ENCODE data around the gene RUNDC1.

RUNDC1 gene

GRCh38 chr17:43020030-43020621 lies 39.8 kb downstream of the RUNDC1 start:
- DNase-seq: no peak

- DNase-seq: peak; percentile 54
Observed at GRCh38 chr17:43020789-43021740, 40.7 kb downstream of the RUNDC1 start.

DNA sequence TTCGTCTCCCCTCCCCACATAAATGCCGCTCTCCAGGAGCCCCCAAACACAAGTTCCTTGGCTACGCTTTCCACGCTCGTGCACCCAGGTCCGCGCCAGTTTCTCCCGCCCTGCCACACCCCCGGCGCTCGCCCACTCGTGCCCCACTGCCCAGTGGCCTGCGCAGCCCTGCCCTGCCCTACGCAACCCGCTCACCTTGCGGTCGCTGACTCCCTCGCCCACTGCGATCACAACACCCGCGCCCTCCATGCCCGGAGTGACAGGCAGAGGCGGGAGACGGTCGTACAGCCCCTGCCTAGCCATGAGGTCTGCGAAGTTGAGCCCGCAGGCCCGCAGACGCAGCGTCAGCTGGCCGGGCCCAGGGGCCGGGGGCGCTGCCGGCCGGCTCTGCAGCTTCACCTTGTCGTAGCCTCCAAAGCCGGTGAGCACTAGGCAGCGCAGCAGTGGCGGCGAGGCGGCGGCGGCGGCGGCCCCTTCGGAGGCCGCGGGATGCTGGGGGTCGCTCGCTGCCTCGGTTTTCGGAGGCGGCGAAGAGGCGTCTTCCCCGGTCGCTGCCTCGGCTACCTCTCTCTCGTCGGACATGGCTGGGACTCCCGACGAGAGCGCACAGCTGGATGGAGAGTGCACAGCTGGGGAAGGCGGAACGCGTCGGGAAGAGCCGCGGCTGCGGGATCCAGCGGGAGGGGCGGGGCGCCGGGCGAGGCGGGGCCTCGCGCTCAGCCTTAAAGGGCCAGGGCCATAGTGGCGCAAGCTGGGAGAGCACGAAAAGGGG lies 41.6 kb downstream of the RUNDC1 start, which contains the start of gene VAT1:
TSS of gene VAT1 (minus strand) at position 645 of the 772 bp plus-strand sequence. CDS start at position 582, 63 bp downstream.
- DNase-seq: peak; percentile 74

GRCh38 chr17:43024407-43025289 lies 44.3 kb downstream of the RUNDC1 start, which contains the start of gene RND2:
Gene RND2 (plus strand): TSS chr17:43025231. CDS start chr17:43025348, 117 bp downstream.
- DNase-seq: peak; percentile 82

GRCh38 chr17:43025290-43025657 lies 44.9 kb downstream of the RUNDC1 start:
- DNase-seq: no peak

DNA sequence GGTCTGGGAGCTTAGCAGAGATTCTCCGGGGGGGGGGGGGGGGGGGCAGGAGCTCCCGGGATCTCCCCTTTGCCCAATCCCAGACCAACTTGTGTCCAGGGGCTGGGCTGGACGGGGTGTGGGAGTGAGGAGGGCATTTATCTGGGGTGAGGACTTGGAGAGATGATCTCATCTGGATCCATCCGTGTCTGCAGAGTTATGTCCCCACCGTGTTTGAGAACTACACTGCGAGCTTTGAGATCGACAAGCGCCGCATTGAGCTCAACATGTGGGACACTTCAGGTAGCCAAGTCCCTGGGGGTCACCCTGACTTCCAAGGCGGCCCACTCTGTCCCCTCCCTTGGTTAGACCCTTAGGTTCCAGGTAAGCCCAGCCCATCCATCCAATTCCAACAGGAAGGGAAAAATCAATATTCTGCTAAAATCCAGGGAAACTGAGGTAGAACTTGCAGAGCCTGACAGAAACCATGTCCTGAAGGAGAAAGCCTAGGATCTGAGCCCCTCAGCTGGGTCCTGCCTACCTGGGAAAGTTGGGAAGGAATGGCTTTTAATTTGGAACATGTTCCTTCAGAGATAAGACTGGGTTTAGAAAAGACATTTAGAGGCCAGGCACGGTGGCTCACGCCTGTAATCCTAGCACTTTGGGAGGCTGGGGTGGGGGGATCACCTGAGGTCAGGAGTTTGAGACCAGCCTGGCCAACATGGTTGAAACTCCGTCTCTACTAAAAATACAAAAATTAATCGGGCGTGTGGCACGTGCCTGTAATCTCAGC lies 45.6 kb downstream of the RUNDC1 start:
- DNase-seq: no peak

DNA sequence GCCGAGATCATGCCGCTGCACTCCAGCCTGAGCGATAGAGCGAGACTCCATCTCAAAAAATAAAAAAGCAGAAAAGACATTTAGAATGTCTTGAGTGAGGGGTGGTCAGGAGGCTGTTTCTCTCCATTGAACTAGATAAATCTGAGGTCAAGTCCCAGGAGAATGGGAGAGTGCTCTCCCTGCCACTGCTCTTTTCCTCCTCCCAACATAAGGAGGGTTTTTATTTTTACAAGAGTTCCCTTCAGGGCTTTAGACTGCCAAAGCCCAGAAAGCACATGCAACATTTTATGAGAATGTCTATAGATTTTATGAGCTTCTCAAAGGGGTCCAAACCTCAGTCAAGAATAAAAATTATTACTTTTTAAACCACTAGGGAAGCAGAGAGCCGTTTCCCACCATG lies 46.2 kb downstream of the RUNDC1 start:
- no peak for DNase-seq

DNA sequence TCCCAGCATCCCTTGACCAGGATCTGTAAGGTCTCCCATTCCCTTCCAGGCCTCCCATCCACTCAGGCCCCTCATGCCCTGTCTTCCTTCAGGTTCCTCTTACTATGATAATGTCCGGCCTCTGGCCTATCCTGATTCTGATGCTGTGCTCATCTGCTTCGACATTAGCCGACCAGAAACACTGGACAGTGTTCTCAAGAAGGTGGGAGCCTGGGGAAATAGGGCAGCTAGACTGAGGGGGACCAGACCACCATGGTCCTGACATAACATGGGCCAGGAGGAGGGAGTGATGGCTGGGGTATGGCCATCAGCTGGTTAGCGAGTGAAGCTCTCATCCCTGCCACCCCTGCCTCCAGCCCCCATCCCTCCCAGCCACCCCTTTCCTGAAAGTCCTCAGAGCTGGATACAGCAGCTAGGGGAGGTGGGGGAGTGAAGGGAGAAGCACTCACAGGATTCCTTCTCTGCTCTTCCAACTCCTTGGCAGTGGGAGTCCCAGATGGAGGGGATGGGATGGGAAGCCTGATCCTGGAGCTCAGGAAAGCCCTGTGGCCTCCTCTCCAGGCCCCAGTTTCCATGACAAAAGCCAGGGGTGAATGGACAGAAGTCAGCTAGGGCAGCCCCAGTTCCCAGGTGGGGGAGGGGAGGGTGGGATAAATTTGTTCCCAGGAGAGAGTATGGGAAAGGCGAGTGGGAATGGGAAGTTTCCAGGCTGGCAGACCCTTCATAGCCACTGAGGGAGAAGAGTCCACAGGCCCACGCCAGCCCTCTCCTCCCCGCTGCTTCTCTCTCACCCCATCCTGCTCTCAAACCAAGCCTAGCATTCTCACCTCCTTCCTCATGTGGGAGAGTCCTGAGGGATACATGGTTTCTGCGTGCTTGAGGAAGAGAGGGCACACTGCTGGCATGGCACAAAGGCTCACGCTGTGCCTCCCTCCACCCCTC lies 47.0 kb downstream of the RUNDC1 start:
- DNase-seq: no peak

- DNase-seq: no peak
Observed at GRCh38 chr17:43028221-43028861, 48.0 kb downstream of the RUNDC1 start.

- no peak for DNase-seq
Observed at GRCh38 chr17:43030137-43030767, 49.9 kb downstream of the RUNDC1 start.

DNA sequence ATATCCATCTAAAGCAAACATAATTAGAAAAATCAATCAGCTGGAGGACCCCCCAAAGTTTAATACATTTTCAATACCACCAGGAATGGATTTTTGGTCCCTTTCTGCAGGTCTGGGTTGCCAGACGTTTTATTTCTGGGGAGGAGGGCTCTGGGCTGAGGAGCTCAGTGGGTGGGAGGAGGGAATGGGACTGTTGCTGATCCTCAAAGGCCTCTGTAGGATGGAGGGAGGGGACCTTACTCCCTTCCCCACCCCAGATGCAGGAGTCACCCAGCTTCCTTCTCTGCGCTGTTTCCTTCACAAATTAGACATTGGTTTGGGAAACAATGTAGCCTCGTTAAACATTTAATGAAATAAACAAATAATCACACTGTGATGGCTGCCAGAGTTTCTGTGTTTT lies 51.3 kb downstream of the RUNDC1 start:
- no peak for DNase-seq

- no peak for DNase-seq
Observed at GRCh38 chr17:43033948-43034881, 53.9 kb downstream of the RUNDC1 start.

- no peak for DNase-seq
Observed at GRCh38 chr17:43034894-43035293, 54.5 kb downstream of the RUNDC1 start.

DNA sequence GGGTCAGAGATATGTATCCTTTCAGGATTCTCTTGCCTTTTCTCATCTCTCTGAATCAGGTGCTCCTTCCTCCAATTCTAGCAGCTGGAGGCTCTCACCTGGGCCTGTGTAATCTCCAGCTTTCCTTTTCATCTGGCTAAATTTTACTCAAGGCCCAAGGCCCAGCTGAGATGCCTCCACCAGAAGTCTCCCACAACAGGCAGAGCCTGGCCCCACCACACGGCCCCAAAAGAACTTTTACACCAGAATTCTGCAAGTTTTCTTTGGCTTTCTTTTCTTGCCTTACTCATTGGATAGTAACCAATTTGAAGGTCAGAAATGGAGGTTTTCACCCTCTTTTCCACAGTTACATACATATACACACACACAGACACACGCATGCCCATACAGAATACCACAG lies 59.3 kb downstream of the RUNDC1 start:
- DNase-seq: no peak

- DNase-seq: no peak
Observed at GRCh38 chr17:43040655-43041054, 60.3 kb downstream of the RUNDC1 start.

GRCh38 chr17:43042025-43042628 lies 61.8 kb downstream of the RUNDC1 start:
- DNase-seq: no peak

Data from activated T-cell treated with anti-CD3 and anti-CD28 coated beads, Interleukin-2, amount 50 U/mL, for 1 hour (primary cell).